GM12878 (cell line): Measurements from ENCODE around the gene TPR. TPM values are rescaled to one million over a fixed set of nuclear protein-coding genes. Genes with fewer than 3 reads are reported as not detected.
A peak's percentile ranks its signal among the peaks of the same experiment; 100 is the strongest.

Source experiments
- ASH2L ChIP-seq: fragments of 300-600, 200-600 bp; sonication (generic); IDR thresholded peaks from 2 replicates; pipeline ENCODE4 v1.6.1; 2017; ENCODE audit warnings: low read depth, mild to moderate bottlenecking, borderline replicate concordance
- BACH1 ChIP-seq: fragments of 450-650 bp; IDR thresholded peaks from 2 replicates; pipeline ENCODE4 v1.6.1; 2017; ENCODE audit warnings: mild to moderate bottlenecking, borderline replicate concordance
- CTCF ChIP-seq, 3 experiments: IDR thresholded peaks in 2 of 3; conservative IDR thresholded peaks in 1 of 3; 2 replicates each; pipeline ENCODE4 v1.5.1; 2011; ENCODE audit warnings: low read depth in 3 of 3, low read length in 3 of 3, mild to moderate bottlenecking in 3 of 3, control low read depth in 2 of 3, moderate library complexity in 2 of 3, inconsistent platforms in 1 of 3, mixed read lengths in 1 of 3; ENCODE audit not compliant: control insufficient read depth in 2 of 3, insufficient read depth in 1 of 3; ENCODE audit errors: extremely low read depth in 1 of 3
- EP300 ChIP-seq, 2 experiments: fragments of 150-350 bp in 1 of 2; IDR thresholded peaks; 2 replicates each; pipeline ENCODE4 v1.6.1; 2011 to 2012; ENCODE audit warnings: low read depth in 2 of 2, low read length in 2 of 2, borderline replicate concordance in 1 of 2, improper control_type of control experiment in 1 of 2, inconsistent platforms in 1 of 2; ENCODE audit not compliant: control insufficient read depth in 1 of 2
- HSF1 ChIP-seq: fragments of 150-350 bp; IDR thresholded peaks from 2 replicates; pipeline ENCODE4 v1.6.1; 2014; ENCODE audit warnings: mild to moderate bottlenecking, low read depth, low read length
- IKZF2 ChIP-seq, 2 experiments: fragments of 450-650 bp; IDR thresholded peaks; 2 replicates each; pipeline ENCODE4 v1.6.1; 2017; ENCODE audit warnings: mild to moderate bottlenecking in 2 of 2, moderate library complexity in 2 of 2
- JUNB ChIP-seq: IDR thresholded peaks from 2 replicates; pipeline ENCODE4 v1.6.1; 2016; ENCODE audit warnings: antibody characterized with exemption, mild to moderate bottlenecking
- POU2F2 ChIP-seq: IDR thresholded peaks from 3 replicates; pipeline ENCODE4 v1.6.1; 2011; ENCODE audit warnings: low read depth, mild to moderate bottlenecking, low read length, borderline replicate concordance
- RB1 ChIP-seq: fragments of 450-650 bp; formaldehyde crosslinking; IDR thresholded peaks from 2 replicates; pipeline ENCODE4 v1.6.1; 2017; ENCODE audit warnings: mild to moderate bottlenecking, borderline replicate concordance
- RUNX3 ChIP-seq: IDR thresholded peaks from 2 replicates; pipeline ENCODE4 v1.6.1; 2012; ENCODE audit warnings: low read length, inconsistent platforms
- TARDBP ChIP-seq: IDR thresholded peaks from 2 replicates; pipeline ENCODE4 v1.6.1; 2016; ENCODE audit warnings: borderline replicate concordance
- USF2 ChIP-seq: IDR thresholded peaks from 2 replicates; pipeline ENCODE4 v1.6.1; 2011; ENCODE audit warnings: low read depth, low read length, improper control_type of control experiment, borderline replicate concordance
- ZBTB40 ChIP-seq: fragments of 450-650 bp; IDR thresholded peaks from 2 replicates; pipeline ENCODE4 v1.6.1; 2016; ENCODE audit warnings: mild to moderate bottlenecking, moderate library complexity, borderline replicate concordance
- ZNF207 ChIP-seq: fragments of 450-650 bp; IDR thresholded peaks from 2 replicates; pipeline ENCODE4 v1.6.1; 2014; ENCODE audit warnings: antibody characterized with exemption, mild to moderate bottlenecking, borderline replicate concordance
- ZNF592 ChIP-seq: fragments of 450-650 bp; IDR thresholded peaks from 2 replicates; pipeline ENCODE4 v1.6.1; 2017; ENCODE audit warnings: mild to moderate bottlenecking, moderate library complexity
- polyA plus RNA-seq, 11 experiments: library from polyadenylated mRNA; depleted of rRNA in 4 of 11; unstranded in 6 of 11; stranded (reverse) in 5 of 11; fragments of >200 nt; fragmentation: Nextera tagmentation in 4 of 11; fragmentation: Illumina TruSeq in 1 of 11; extraction: Ambion mirVana in 4 of 11; extraction: Trizol in 1 of 11; gene quantifications; 1 replicate in 1 of 11; 2 replicates in 10 of 11; pipeline versions ENCODE4 v1.2.1 to v1.2.3, GENCODE V29; 2011 to 2016; ENCODE audit warnings: inconsistent platforms in 2 of 11, missing spikeins in 2 of 11, low read depth in 1 of 11
- total RNA-seq, 4 experiments: library from RNA; depleted of rRNA in 3 of 4; stranded (reverse); fragments of >200 nt in 3 of 4; fragmentation: Illumina TruSeq in 1 of 4; extraction: Trizol in 1 of 4; gene quantifications; 2 replicates each; pipeline versions ENCODE4 v1.2.1 to v1.2.3, GENCODE V29; 2013 to 2021

The TPR gene
- total and polyA plus RNA-seq, 10 of the 15 experiments (the other 5 are each of a cell fraction or from before 2014, with no cell fraction given): 30.9 to 122 (median 92.2) TPM

- TF ChIP-seq EP300 (IDR thresholded peaks at IDR 0.05; ENCODE audit: borderline replicate concordance in 1 of 2, control insufficient read depth in 1 of 2, low read depth in 2 of 2, low read length in 2 of 2) (no peak), USF2 (no peak), POU2F2 (peak; percentile 22; the same call in 1 of the 3 replicates), IKZF2 (IDR thresholded peaks at IDR 0.05) (no peak), ASH2L (no peak), TARDBP (no peak), BACH1 (no peak), ZBTB40 (no peak), ZNF207 (no peak), CTCF (IDR thresholded peaks at IDR 0.05 in 2 of 3, conservative IDR thresholded peaks at IDR 0.05 in 1 of 3; ENCODE audit: control insufficient read depth in 2 of 3, extremely low read depth in 1 of 3, insufficient read depth in 1 of 3, low read depth in 3 of 3, low read length in 3 of 3) (no peak), RB1 (peak; percentile 58; the same call in 1 of the 2 replicates), RUNX3 (0 out of 2 replicates have a peak, but pooled peaks have one; percentile 22), HSF1 (0 out of 2 replicates have a peak, but pooled peaks have one; percentile 4), ZNF592 (no peak), JUNB (no peak)
These were observed 526 bp downstream of the TPR start (continued) for GRCh38 chr1:186374303-186375151.
